GM12892 (cell line): Measurements from ENCODE around the gene LHFPL4.

Experiments used
- POLR2A ChIP-seq: IDR thresholded peaks from 2 replicates; pipeline ENCODE4 v1.6.1; 2011; ENCODE audit warnings: low read depth, low read length, control low read depth
- POLR2AphosphoS5 ChIP-seq: IDR thresholded peaks from 2 replicates; pipeline ENCODE4 v1.6.1; 2011; ENCODE audit warnings: low read depth, low read length, control low read depth
- TAF1 ChIP-seq: IDR thresholded peaks from 2 replicates; pipeline ENCODE4 v1.6.1; 2011; ENCODE audit warnings: low read depth, mild to moderate bottlenecking, control low read depth, low read length, borderline replicate concordance

DNA sequence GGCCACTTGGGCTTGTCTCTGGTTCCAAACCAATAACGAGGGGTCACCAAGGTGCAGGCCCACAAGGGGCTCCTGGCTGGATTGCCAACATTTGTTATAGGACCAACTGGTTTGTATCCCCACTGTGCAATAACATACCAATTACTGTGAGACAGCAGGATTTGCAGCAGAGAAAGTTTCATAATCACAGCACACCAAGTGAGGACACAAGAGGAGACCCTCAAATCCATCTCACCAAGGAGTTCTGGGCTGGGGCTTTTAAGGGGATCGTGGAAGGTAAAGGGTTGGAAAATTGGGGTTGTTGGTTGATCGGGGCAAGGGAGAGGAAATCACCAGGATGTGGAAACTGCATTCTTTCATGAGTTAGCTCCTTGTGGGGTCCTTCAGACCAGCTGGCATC lies 29.7 kb upstream of the LHFPL4 start:
- TF ChIP-seq POLR2AphosphoS5: no peak
- no peak for TF ChIP-seq POLR2A
- no peak for TF ChIP-seq TAF1
